Stimulated activated CD4-positive, alpha-beta T cell treated with anti-CD3 and anti-CD28 coated beads, TNF-alpha, amount 100 ng/mL, for 1 hour (primary cell): ENCODE data around the gene ATP10A.
A peak's percentile ranks its signal among the peaks of the same experiment; 100 is the strongest.
"Not testable (repeated sequence)": the region's sequence is repeated elsewhere in the genome, so short reads cannot be mapped to it uniquely, and the experiment has no call there.

ENCODE experiments used
- DNase-seq, 3 donors: peaks; one replicate each; pipeline ENCODE4 v3.0.0-alpha.2; 2020; ENCODE audit warnings: low read depth in 3 of 3, low spot score in 1 of 3

The ATP10A gene

GRCh38 chr15:25859838-25860645, 3.1 kb downstream of the ATP10A start:
- DNase-seq, result no peak

GRCh38 chr15:25858952-25859760, 4.0 kb downstream of the ATP10A start:
- no peak for DNase-seq

GRCh38 chr15:25856059-25856458, 7.1 kb downstream of the ATP10A start:
- not testable (repeated sequence) for DNase-seq

GRCh38 chr15:25852661-25853524, 10.2 kb downstream of the ATP10A start:
- DNase-seq, result no peak

GRCh38 chr15:25852027-25852426, 11.1 kb downstream of the ATP10A start:
- DNase-seq, result no peak

- DNase-seq, result peak in 1 of 3 donors; percentile 50
Measured at GRCh38 chr15:25850154-25851111, 12.7 kb downstream of the ATP10A start.

- DNase-seq, result no peak
Measured at GRCh38 chr15:25849157-25849921, 13.8 kb downstream of the ATP10A start.

GRCh38 chr15:25848784-25849156, 14.4 kb downstream of the ATP10A start:
- DNase-seq, result no peak

GRCh38 chr15:25848325-25848724, 14.8 kb downstream of the ATP10A start:
- DNase-seq, result no peak

- no peak for DNase-seq
Measured at GRCh38 chr15:25847051-25847450, 16.1 kb downstream of the ATP10A start.

GRCh38 chr15:25846377-25846776, 16.8 kb downstream of the ATP10A start:
- DNase-seq, result peak in 1 of 3 donors; percentile 48

- no peak for DNase-seq
Measured at GRCh38 chr15:25844981-25845680, 18.0 kb downstream of the ATP10A start.

GRCh38 chr15:25844542-25844941, 18.6 kb downstream of the ATP10A start:
- DNase-seq, result no peak

- DNase-seq, result no peak
Measured at GRCh38 chr15:25844076-25844475, 19.1 kb downstream of the ATP10A start.

- no peak for DNase-seq
Measured at GRCh38 chr15:25839638-25840156, 23.4 kb downstream of the ATP10A start.

- no peak for DNase-seq
Measured at GRCh38 chr15:25838871-25839195, 24.3 kb downstream of the ATP10A start.

GRCh38 chr15:25838191-25838870, 24.8 kb downstream of the ATP10A start:
- no peak for DNase-seq

- DNase-seq, result no peak
Measured at GRCh38 chr15:25832158-25832557, 31.0 kb downstream of the ATP10A start.
